GM15510 (cell line): ENCODE results near the gene AICDA.

Experiments
- POLR2A ChIP-seq: IDR thresholded peaks from 3 replicates; pipeline ENCODE4 v1.6.1; 2011; ENCODE audit warnings: borderline replicate concordance; ENCODE audit not compliant: insufficient read length; ENCODE audit errors: extremely low read depth

Gene AICDA

GRCh38 chr12:8628731-8629130 is 16.1 kb upstream of the AICDA start:
- no peak for TF ChIP-seq POLR2A

- no peak for TF ChIP-seq POLR2A
These were observed 10.0 kb upstream of the AICDA start for GRCh38 chr12:8622646-8623045.

- TF ChIP-seq POLR2A, result no peak
These were observed 2.5 kb upstream of the AICDA start for GRCh38 chr12:8615206-8615605.

GRCh38 chr12:8609061-8609570 is 3.5 kb downstream of the AICDA start:
- no peak for TF ChIP-seq POLR2A

- TF ChIP-seq POLR2A, result no peak
These were observed 5.8 kb downstream of the AICDA start for GRCh38 chr12:8606890-8607289.

- TF ChIP-seq POLR2A, result no peak
These were observed 7.6 kb downstream of the AICDA start for GRCh38 chr12:8605057-8605456.

GRCh38 chr12:8603856-8604255 is 8.8 kb downstream of the AICDA start:
- no peak for TF ChIP-seq POLR2A

GRCh38 chr12:8603286-8603685 is 9.4 kb downstream of the AICDA start:
- no peak for TF ChIP-seq POLR2A

- TF ChIP-seq POLR2A, result no peak
These were observed 16.1 kb downstream of the AICDA start for GRCh38 chr12:8596561-8596960.

GRCh38 chr12:8594072-8594471 is 18.6 kb downstream of the AICDA start:
- TF ChIP-seq POLR2A, result no peak

- TF ChIP-seq POLR2A, result no peak
These were observed 19.4 kb downstream of the AICDA start for GRCh38 chr12:8593246-8593645.

GRCh38 chr12:8590842-8591545 is 21.7 kb downstream of the AICDA start:
- no peak for TF ChIP-seq POLR2A

GRCh38 chr12:8589679-8590078 is 23.0 kb downstream of the AICDA start:
- no peak for TF ChIP-seq POLR2A

GRCh38 chr12:8584004-8584403 is 28.7 kb downstream of the AICDA start:
- no peak for TF ChIP-seq POLR2A

GRCh38 chr12:8581098-8581784 is 31.4 kb downstream of the AICDA start:
- TF ChIP-seq POLR2A, result no peak

GRCh38 chr12:8577879-8578278 is 34.8 kb downstream of the AICDA start:
- no peak for TF ChIP-seq POLR2A
